ENCODE measurements around the gene CHD6.

Gene CHD6

DNA sequence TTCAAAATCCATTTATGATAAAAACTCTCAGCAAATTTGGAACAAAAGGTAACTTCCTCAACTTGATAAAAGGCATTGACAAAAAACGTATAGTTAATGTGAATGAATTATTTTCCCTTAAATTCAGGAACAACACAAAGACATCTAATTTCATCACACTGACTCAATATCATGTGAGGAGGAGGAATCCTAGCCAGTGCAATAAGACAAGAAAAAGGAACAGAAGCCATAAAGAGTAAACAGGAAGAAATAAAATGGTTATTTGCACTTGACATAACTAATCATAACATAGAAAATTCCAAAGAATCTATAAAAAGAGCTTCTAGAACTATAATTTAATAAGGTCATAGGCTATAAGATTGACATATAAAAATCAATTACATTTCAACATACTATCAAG, 31.4 kb downstream of the CHD6 start:
- DNase-seq, result no peak

DNA sequence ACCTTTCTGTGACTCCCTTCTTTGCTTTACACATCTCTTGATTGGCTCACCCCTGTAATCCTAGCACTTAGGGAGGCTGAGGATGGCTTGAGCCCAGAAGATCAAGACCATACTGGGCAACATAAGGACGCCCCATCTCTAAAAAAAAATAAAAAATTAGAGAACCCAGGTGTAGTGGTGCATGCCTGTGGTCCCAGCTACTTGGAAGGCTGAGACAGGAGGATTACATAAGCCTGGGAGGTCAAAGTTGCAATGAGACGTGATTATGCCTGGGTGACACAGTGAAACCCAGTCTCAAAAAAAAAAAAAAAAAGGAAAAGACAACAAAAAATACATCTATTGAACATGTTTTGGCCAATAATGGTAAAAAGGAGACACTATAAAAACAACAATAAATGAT, 37.8 kb downstream of the CHD6 start:
- no peak for DNase-seq

DNA sequence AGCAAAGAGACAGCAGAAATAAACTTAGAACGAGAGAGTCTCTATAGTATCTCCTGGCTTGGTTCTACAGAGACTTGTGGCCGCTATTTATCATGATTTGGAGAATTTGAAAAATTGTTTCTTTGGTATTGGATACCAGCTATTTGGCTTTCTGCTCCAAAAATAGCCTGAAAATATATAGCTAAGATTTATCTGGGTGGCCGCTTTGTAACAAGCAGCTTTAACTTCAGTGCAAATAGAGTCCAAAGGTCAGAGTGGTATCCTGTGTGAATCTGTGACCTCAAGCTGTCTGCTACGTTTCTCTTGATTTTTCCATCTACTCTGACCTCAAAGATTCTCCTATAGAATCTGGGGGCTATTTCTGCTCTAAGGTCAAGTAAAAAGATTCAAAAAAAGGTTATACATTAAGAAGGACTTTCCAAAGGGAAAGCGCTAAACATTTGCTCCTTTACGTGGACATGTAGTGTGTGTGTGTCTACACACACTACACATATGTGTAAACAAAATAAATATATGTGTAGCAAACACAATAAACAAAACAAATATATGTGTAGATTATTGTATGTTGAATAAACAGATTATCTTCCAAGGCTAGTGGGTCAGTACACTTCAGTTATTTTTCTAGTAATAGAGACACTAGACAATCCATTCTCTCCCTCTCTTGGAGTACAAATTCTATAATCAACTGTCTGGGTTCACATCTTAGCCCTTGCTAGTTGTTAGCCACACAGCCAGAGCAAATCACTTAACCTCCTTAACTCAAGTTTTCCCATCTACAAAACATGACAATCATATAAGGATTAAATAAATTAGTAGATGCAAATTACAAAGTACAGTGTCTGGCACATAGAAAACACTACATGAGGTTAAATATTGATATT, 40.8 kb downstream of the CHD6 start:
- DNase-seq, result no peak

DNA sequence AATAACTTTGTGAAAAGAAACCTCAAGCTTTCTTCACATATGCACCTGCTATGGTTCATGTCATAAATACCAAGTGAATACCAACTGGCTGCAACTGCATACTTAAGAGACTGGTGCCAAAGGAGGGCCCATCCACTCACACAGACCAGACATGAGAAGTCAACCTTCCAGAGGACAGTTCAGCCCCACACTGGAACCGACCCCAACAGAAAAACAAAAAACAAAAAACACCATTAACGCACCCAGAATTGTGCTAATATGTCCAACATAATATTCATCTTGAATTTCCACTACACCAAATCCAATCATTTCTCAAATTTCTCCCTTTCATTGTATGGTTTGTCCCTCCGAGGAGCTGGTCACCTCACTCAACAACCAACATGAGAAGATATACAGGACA, 42.8 kb downstream of the CHD6 start:
- DNase-seq, result no peak

- DNase-seq, result no peak
These were observed 43.3 kb downstream of the CHD6 start for GRCh38 chr20:41574802-41575389.

GRCh38 chr20:41573955-41574354, 44.2 kb downstream of the CHD6 start:
- no peak for DNase-seq

DNA sequence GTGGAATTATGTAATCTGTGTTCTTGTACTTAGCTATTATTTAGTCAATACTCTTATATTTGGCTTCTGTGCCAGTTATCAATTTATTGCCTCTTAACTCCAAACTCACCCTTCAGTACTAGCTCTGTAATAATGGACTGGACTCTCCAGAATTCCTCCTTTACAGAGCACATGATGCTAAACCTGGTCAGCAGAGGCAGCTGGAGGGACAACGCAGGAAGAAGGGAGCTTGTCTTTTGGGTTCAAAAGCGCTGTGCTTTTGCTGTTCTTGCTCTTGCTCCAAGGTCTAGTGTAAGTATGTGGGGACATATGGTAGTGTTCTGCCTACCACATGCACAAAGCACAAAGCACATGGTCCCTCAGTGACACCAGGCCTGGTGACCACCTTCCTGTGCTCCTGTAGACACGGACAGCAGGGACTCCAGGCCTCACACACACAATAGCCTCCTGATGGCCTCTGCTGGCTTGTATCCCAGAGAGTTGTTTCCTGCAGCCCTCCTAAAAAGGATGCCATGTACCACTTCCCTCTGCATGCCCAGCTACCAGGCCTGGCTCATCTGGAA, 46.1 kb downstream of the CHD6 start:
- DNase-seq, result no peak

- DNase-seq, result no peak
These were observed 47.2 kb downstream of the CHD6 start for GRCh38 chr20:41571006-41571405.

DNA sequence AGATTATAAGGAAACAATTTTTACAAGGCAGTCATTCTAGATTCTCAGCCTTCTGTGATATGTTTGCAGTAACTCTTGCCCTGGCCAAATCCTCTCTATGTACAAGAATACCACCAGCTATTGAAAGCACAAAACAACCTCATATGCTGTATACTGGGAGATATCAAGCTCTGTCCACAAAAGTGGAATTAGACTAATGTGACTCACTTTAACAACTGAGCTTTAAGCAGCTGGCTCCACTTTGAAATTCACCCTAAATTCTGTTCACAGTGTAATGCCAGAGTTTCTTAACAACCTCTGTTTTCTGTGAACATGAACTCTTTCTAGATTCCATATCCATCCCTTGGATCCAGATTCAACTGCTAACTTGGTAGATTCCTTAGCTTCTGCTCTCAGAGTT, 47.6 kb downstream of the CHD6 start:
- DNase-seq, result no peak

DNA sequence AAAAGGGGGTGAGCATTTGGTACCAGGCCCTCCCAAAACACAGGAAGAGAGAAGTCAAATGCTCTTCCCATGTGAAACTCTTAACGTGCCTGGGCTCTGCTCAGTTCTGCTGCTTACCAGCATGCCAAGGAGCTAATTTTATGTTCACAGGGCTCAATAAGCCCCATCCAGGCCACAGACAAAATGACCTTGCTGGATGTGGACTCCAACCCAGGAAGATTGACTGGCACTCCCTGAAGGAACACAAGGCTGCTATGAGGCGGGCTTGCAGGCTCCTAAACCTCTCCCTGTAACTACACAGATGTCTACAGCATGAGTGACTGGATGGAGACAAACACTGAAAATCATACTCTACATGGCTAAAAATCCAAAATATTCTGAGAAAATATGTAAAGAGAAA, 50.6 kb downstream of the CHD6 start:
- no peak for DNase-seq

GRCh38 chr20:41566896-41567527, 51.2 kb downstream of the CHD6 start:
- no peak for DNase-seq

GRCh38 chr20:41563087-41563486, 55.1 kb downstream of the CHD6 start:
- no peak for DNase-seq

- DNase-seq, result no peak
These were observed 57.2 kb downstream of the CHD6 start for GRCh38 chr20:41560970-41561369.

- no peak for DNase-seq
These were observed 58.5 kb downstream of the CHD6 start for GRCh38 chr20:41559658-41560057.

GRCh38 chr20:41553142-41553879, 64.9 kb downstream of the CHD6 start:
- no peak for DNase-seq

GRCh38 chr20:41552295-41553068, 65.7 kb downstream of the CHD6 start:
- DNase-seq, result no peak

DNA sequence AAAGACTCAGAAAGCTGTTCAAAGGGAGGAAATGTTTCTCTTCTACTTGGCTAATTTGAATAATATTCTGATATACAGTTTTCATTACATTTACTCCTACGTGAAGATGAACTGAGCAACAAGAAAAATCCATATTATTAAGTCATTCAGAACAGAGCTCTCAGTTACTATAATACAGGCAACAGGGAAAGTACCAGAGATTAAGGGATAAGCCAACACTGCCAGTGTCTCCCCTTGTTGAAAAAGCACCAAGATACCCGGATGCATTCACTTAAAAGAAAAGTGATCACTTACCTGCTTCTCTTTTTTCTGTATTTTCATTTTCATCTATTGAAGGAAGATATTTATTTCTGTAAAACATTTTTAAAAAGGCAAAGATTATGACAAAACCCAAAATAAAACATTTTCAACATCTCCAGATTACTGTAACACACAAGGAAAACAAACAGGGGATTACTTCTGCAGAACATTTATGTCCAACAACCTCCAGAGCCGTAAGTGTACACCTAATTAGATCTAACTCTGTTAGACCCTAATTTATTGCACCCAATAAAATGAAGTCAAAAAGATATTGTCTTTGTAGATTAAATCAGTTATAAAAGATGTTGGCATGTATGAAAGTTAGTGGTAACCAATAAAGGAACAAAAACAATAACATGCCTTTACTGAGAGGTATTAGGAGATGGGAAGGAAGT, 67.0 kb downstream of the CHD6 start:
- no peak for DNase-seq

DNA sequence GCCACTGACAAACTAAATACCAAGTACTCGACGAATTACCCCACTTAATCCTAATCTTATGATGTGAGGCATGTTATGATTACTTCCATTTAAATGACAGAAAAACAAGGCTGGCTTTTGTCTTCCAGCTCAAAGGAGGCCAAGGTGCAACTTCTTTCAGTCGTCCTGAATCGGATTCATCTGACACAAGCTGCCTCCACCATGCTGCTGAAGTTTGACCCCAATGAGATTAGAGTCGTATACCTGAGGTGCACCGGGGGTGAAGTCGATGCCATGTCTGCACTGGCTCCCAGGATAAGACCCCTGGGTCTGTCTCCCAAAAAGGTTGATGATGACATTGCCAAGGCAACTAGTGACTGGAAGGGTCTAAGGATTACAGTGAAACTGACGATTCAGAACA, 71.0 kb downstream of the CHD6 start:
- no peak for DNase-seq

GRCh38 chr20:41546535-41546934, 71.6 kb downstream of the CHD6 start:
- no peak for DNase-seq

GRCh38 chr20:41544472-41544871, 73.7 kb downstream of the CHD6 start:
- no peak for DNase-seq

DNA sequence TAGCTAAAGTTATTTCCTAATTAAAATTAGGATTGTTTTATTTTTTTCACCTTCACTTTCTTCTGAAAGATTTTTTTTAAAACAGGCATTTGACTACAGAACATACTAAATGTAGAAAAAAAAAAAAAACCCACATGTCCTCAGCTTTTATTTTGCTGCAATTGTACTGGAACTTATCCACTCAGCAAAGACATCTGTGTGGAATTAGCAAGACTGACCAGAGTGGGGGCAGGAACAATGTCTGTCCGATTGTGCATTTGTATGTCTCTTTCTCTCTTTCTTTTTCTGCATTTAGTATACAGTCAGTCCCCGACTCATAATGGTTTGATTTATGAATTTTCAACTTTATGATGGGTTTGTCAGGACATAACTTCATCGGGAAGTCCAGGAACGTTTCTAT, 77.3 kb downstream of the CHD6 start:
- DNase-seq, result no peak

DNA sequence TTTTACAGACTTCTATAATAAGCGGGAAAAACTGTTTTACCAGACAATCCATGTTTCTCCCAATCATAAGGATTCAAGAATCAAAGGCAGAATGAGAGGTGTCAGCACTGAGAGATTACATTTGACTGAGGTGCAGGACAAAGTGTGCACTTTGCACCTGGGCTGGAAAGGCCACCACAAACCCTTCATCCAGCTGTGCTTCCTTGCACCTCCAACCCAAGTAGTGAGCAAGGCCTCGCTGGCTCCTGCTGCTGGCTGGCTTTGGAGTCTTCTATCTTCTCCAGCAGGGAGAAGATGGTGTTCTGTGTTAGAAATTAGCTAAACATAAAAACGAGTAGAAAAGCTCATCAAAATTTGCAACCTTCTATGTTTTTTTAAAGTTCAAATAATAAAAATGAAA, 77.7 kb downstream of the CHD6 start:
- DNase-seq, result no peak

Measured in stimulated activated CD4-positive, alpha-beta T cell treated with anti-CD3 and anti-CD28 coated beads, Interleukin-2, amount 100 ng/mL, for 24 hours (primary cell).